Measurements from ENCODE around the gene CNTN3. TPM values are rescaled to one million over a fixed set of nuclear protein-coding genes. Genes with fewer than 3 reads are reported as not detected.

The CNTN3 gene
- total RNA-seq, 5 donors from 2014 or later (not counting 1 experiment from before 2014, with no cell fraction given), result not detected

- no CpG with 5 or more reads among the region's 3 CpGs for WGBS (ENCODE audit: insufficient coverage)
Measured at GRCh38 chr3:74631351-74632140, 17.1 kb upstream of the CNTN3 start.

GRCh38 chr3:74630602-74631001 lies 16.1 kb upstream of the CNTN3 start:
- Mint-ChIP-seq H3K9me3 (peaks cover 5 to 11% (median 10%) of the 10 kb centered on the region in 3 donors), H3K27me3 (no peaks in the 10 kb centered on the region), H3K4me1 (no peaks in the 10 kb centered on the region), H3K27ac (no peak overlapping the region), H3K36me3 (no peaks in the 10 kb centered on the region), H3K4me3 (no peak overlapping the region)
- ATAC-seq (replicated peaks in 1 of 4) (no peak), DNase-seq (no peak)
- H3K9me3 ChIP-seq, result no peaks in the 10 kb centered on the region
- no peaks in the 10 kb centered on the region for H3K4me1 ChIP-seq (ENCODE audit: control insufficient read depth in 1 of 2, extremely low read depth in 1 of 2, insufficient read depth in 2 of 2, low read length in 2 of 2)
- H3K4me3 ChIP-seq (ENCODE audit: control insufficient read depth in 1 of 2, extremely low read depth in 1 of 2, low read length in 1 of 2), result no peak overlapping the region
- no CpG with 5 or more reads among the region's 4 CpGs for WGBS (ENCODE audit: insufficient coverage)
- H3K27ac ChIP-seq (ENCODE audit: low read length), result no peak overlapping the region
- H3K36me3 ChIP-seq (ENCODE audit: control insufficient read depth in 2 of 2, extremely low read depth in 1 of 2, insufficient read depth in 1 of 2, low read length in 1 of 2), result no peaks in the 10 kb centered on the region
- H3K27me3 ChIP-seq (replicated peaks in 1 of 2; ENCODE audit: control insufficient read depth in 2 of 2, extremely low read depth in 1 of 2, insufficient read depth in 2 of 2, low read length in 1 of 2), result no peaks in the 10 kb centered on the region
- ChIA-PET POLR2A (no interaction called here), CTCF (no interaction called here)

More at GRCh38 chr3:74631351-74632140, 17.1 kb upstream of the CNTN3 start:
- Mint-ChIP-seq H3K36me3 (no peaks in the 10 kb centered on the region), H3K4me3 (no peak overlapping the region), H3K9me3 (peaks cover 10 to 11% (median 10%) of the 10 kb centered on the region in 3 donors), H3K4me1 (no peaks in the 10 kb centered on the region), H3K27ac (no peak overlapping the region), H3K27me3 (no peaks in the 10 kb centered on the region)
- H3K9me3 ChIP-seq, result no peaks in the 10 kb centered on the region
- no peaks in the 10 kb centered on the region for H3K27me3 ChIP-seq (replicated peaks in 1 of 2; ENCODE audit: control insufficient read depth in 2 of 2, extremely low read depth in 1 of 2, insufficient read depth in 2 of 2, low read length in 1 of 2)
- H3K27ac ChIP-seq (ENCODE audit: low read length), result no peak overlapping the region
- no peak overlapping the region for H3K4me3 ChIP-seq (ENCODE audit: control insufficient read depth in 1 of 2, extremely low read depth in 1 of 2, low read length in 1 of 2)
- ATAC-seq (replicated peaks in 1 of 4) (no peak), DNase-seq (no peak)
- no peaks in the 10 kb centered on the region for H3K36me3 ChIP-seq (ENCODE audit: control insufficient read depth in 2 of 2, extremely low read depth in 1 of 2, insufficient read depth in 1 of 2, low read length in 1 of 2)
- ChIA-PET CTCF (no interaction called here), POLR2A (no interaction called here)
- no peaks in the 10 kb centered on the region for H3K4me1 ChIP-seq (ENCODE audit: control insufficient read depth in 1 of 2, extremely low read depth in 1 of 2, insufficient read depth in 2 of 2, low read length in 2 of 2)

- Mint-ChIP-seq H3K36me3 (no peaks in the 10 kb centered on the region), H3K27ac (no peak overlapping the region), H3K4me1 (no peaks in the 10 kb centered on the region), H3K27me3 (no peaks in the 10 kb centered on the region), H3K9me3 (peaks cover 3 to 5% (median 5%) of the 10 kb centered on the region in 3 donors), H3K4me3 (no peak overlapping the region)
- WGBS (ENCODE audit: insufficient coverage), result 50% methylated on average over 1 of the region's 2 CpGs
- Histone ChIP-seq H3K27ac (ENCODE audit: low read length) (no peak overlapping the region), H3K4me3 (ENCODE audit: control insufficient read depth in 1 of 2, extremely low read depth in 1 of 2, low read length in 1 of 2) (no peak overlapping the region), H3K9me3 (no peaks in the 10 kb centered on the region), H3K27me3 (replicated peaks in 1 of 2; ENCODE audit: control insufficient read depth in 2 of 2, extremely low read depth in 1 of 2, insufficient read depth in 2 of 2, low read length in 1 of 2) (no peaks in the 10 kb centered on the region), H3K36me3 (ENCODE audit: control insufficient read depth in 2 of 2, extremely low read depth in 1 of 2, insufficient read depth in 1 of 2, low read length in 1 of 2) (no peaks in the 10 kb centered on the region), H3K4me1 (ENCODE audit: control insufficient read depth in 1 of 2, extremely low read depth in 1 of 2, insufficient read depth in 2 of 2, low read length in 2 of 2) (no peaks in the 10 kb centered on the region)
- ATAC-seq (replicated peaks in 1 of 4), result no peak
- no peak for DNase-seq
- ChIA-PET POLR2A (no interaction called here), CTCF (no interaction called here)
Measured at GRCh38 chr3:74626011-74626410, 11.6 kb upstream of the CNTN3 start.

- Histone ChIP-seq H3K9me3 (no peaks in the 10 kb centered on the region), H3K36me3 (ENCODE audit: control insufficient read depth in 2 of 2, extremely low read depth in 1 of 2, insufficient read depth in 1 of 2, low read length in 1 of 2) (no peaks in the 10 kb centered on the region), H3K27me3 (replicated peaks in 1 of 2; ENCODE audit: control insufficient read depth in 2 of 2, extremely low read depth in 1 of 2, insufficient read depth in 2 of 2, low read length in 1 of 2) (no peaks in the 10 kb centered on the region), H3K4me3 (ENCODE audit: control insufficient read depth in 1 of 2, extremely low read depth in 1 of 2, low read length in 1 of 2) (no peak overlapping the region), H3K4me1 (ENCODE audit: control insufficient read depth in 1 of 2, extremely low read depth in 1 of 2, insufficient read depth in 2 of 2, low read length in 2 of 2) (no peaks in the 10 kb centered on the region), H3K27ac (ENCODE audit: low read length) (no peak overlapping the region)
- CTCF ChIA-PET, result no interaction called here
- no peaks in the 10 kb centered on the region for H3K27me3 Mint-ChIP-seq
- POLR2A ChIA-PET, result no interaction called here
- H3K27ac Mint-ChIP-seq, result no peak overlapping the region
- no peak for DNase-seq
- peaks cover 2 to 4% (median 3%) of the 10 kb centered on the region in 3 donors for H3K9me3 Mint-ChIP-seq
- H3K4me3 Mint-ChIP-seq, result no peak overlapping the region
- H3K36me3 Mint-ChIP-seq, result no peaks in the 10 kb centered on the region
- ATAC-seq (replicated peaks in 1 of 4), result no peak
- H3K4me1 Mint-ChIP-seq, result no peaks in the 10 kb centered on the region
- WGBS (ENCODE audit: insufficient coverage), result no CpG with 5 or more reads among the region's 3 CpGs
Measured at GRCh38 chr3:74624301-74624700, 9.8 kb upstream of the CNTN3 start.

GRCh38 chr3:74623261-74623836 lies 8.9 kb upstream of the CNTN3 start:
- Mint-ChIP-seq H3K4me1 (no peaks in the 10 kb centered on the region), H3K9me3 (peaks cover 0 to 4% (median 0%) of the 10 kb centered on the region in 3 donors), H3K36me3 (no peaks in the 10 kb centered on the region), H3K27ac (no peak overlapping the region), H3K27me3 (no peaks in the 10 kb centered on the region), H3K4me3 (no peak overlapping the region)
- no peak for DNase-seq
- Histone ChIP-seq H3K4me3 (ENCODE audit: control insufficient read depth in 1 of 2, extremely low read depth in 1 of 2, low read length in 1 of 2) (no peak overlapping the region), H3K27me3 (replicated peaks in 1 of 2; ENCODE audit: control insufficient read depth in 2 of 2, extremely low read depth in 1 of 2, insufficient read depth in 2 of 2, low read length in 1 of 2) (no peaks in the 10 kb centered on the region), H3K36me3 (ENCODE audit: control insufficient read depth in 2 of 2, extremely low read depth in 1 of 2, insufficient read depth in 1 of 2, low read length in 1 of 2) (no peaks in the 10 kb centered on the region), H3K27ac (ENCODE audit: low read length) (no peak overlapping the region), H3K4me1 (ENCODE audit: control insufficient read depth in 1 of 2, extremely low read depth in 1 of 2, insufficient read depth in 2 of 2, low read length in 2 of 2) (no peaks in the 10 kb centered on the region), H3K9me3 (no peaks in the 10 kb centered on the region)
- ChIA-PET POLR2A (no interaction called here), CTCF (no interaction called here)
- no peak for ATAC-seq (replicated peaks in 1 of 4)

- no peak for ATAC-seq (replicated peaks in 1 of 4)
- no peaks in the 10 kb centered on the region for H3K27me3 Mint-ChIP-seq
Measured at GRCh38 chr3:74621581-74621980, 7.1 kb upstream of the CNTN3 start.

More at GRCh38 chr3:74621581-74621980, 7.1 kb upstream of the CNTN3 start:
- Mint-ChIP-seq H3K4me1 (no peaks in the 10 kb centered on the region), H3K27ac (no peak overlapping the region), H3K9me3 (peaks cover 0 to 4% (median 0%) of the 10 kb centered on the region in 3 donors), H3K4me3 (no peak overlapping the region), H3K36me3 (no peaks in the 10 kb centered on the region)
- ChIA-PET CTCF (no interaction called here), POLR2A (no interaction called here)
- Histone ChIP-seq H3K36me3 (ENCODE audit: control insufficient read depth in 2 of 2, extremely low read depth in 1 of 2, insufficient read depth in 1 of 2, low read length in 1 of 2) (no peaks in the 10 kb centered on the region), H3K27ac (ENCODE audit: low read length) (no peak overlapping the region), H3K9me3 (no peaks in the 10 kb centered on the region), H3K4me3 (ENCODE audit: control insufficient read depth in 1 of 2, extremely low read depth in 1 of 2, low read length in 1 of 2) (no peak overlapping the region), H3K27me3 (replicated peaks in 1 of 2; ENCODE audit: control insufficient read depth in 2 of 2, extremely low read depth in 1 of 2, insufficient read depth in 2 of 2, low read length in 1 of 2) (no peaks in the 10 kb centered on the region), H3K4me1 (ENCODE audit: control insufficient read depth in 1 of 2, extremely low read depth in 1 of 2, insufficient read depth in 2 of 2, low read length in 2 of 2) (no peaks in the 10 kb centered on the region)
- no peak for DNase-seq
- WGBS (ENCODE audit: insufficient coverage), result no CpG with 5 or more reads among the region's 1 CpG
